NCI-H2107 treated with DMSO at 0.1 percent for 48 hours (cell line): ENCODE results near the gene GJC1.
"Not testable (repeated sequence)": the region's sequence is repeated elsewhere in the genome, so short reads cannot be mapped to it uniquely, and the experiment has no call there.

Experiments used
- DNase-seq: peaks from one replicate; lab custom pipeline; 2025; ENCODE audit not compliant: unreplicated experiment; lab: John Stamatoyannopoulos, UW

GJC1 gene

DNA sequence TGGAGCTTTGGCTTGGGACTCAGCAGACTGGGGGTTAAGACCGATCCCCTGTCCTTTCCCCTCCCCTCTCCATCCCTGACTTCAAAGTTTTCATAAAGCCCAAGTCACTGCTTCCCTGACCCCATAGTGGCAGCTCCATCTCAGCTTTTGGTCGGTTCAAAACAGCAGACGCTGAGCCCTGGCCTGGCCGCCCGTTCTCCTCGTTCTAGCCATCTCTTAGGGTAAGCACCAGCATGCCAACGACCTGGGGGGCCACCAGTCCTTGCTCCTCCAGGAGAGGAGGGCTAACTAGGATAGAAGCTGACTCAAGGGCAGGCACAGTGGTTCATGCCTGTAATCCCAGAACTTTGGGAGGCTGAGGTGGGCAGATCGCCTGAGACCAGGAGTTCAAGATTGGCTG is 16.1 kb upstream of the GJC1 start:
- DNase-seq, result no peak

GRCh38 chr17:44844390-44844830 is 14.3 kb upstream of the GJC1 start:
- no peak for DNase-seq

DNA sequence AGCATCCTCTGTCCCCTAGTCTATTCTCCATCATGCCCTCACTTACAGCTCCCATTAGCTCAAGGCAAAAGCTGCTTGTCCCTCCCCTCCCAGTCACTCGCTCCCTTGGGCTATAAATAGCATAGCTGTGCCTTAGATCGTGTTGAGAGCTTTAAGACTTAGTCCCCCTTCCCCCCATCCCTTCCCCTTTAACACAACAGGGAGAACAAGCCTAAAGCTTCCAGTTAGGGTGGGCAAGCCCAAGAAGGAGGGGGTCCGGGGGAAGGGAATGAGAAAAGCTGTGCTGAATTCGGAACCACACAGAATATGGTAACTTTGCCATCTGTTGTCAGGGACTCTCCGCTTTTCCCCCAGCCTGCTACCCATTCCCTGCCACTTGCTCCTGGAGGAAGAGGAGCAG is 12.7 kb upstream of the GJC1 start:
- no peak for DNase-seq

GRCh38 chr17:44840936-44841335 is 10.8 kb upstream of the GJC1 start:
- no peak for DNase-seq

GRCh38 chr17:44840274-44840673 is 10.2 kb upstream of the GJC1 start:
- no peak for DNase-seq

- DNase-seq, result no peak
Measured at GRCh38 chr17:44837196-44837595, 7.1 kb upstream of the GJC1 start.

DNA sequence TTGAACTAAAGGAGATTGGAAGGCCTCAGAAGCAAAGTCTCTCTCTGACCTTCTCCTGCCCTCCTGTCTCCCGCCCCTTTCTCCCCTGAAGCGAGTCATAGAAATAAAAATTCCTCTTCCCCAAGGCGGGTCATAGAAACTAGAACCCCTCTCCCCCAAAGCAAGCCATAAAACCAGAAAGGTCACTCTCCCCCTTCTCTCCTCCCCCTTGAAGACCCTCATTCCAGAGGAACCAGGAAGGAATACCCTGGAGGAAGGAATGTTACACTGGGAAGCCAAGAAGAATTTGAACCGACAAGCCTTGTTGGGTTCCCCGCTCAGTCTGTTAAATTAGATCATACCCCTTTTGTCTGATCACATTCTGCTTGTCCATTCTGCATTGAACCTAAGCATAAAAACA is 2.7 kb upstream of the GJC1 start:
- DNase-seq, result no peak

DNA sequence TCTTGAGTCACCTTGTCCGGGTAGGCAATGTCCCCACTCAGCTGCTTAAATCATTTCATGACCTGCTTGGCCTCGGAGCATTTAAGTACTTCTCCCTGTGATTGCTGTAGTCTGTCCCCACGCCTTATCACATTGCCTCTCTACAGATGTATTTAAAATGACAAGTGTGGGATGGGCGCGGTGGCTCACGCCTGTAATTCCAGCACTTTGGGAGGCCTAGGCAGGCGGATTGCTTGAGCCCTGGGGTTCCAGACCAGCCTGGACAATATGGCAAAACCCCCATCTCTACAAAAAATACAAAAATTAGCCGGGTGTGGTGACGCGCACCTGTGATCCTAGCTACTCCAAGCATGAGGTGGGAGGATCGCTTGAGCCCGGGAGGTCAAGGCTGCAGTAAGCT is 1.3 kb upstream of the GJC1 start:
- no peak for DNase-seq

- DNase-seq, result no peak
Measured at GRCh38 chr17:44830359-44831288, 537 bp upstream of the GJC1 start.

DNA sequence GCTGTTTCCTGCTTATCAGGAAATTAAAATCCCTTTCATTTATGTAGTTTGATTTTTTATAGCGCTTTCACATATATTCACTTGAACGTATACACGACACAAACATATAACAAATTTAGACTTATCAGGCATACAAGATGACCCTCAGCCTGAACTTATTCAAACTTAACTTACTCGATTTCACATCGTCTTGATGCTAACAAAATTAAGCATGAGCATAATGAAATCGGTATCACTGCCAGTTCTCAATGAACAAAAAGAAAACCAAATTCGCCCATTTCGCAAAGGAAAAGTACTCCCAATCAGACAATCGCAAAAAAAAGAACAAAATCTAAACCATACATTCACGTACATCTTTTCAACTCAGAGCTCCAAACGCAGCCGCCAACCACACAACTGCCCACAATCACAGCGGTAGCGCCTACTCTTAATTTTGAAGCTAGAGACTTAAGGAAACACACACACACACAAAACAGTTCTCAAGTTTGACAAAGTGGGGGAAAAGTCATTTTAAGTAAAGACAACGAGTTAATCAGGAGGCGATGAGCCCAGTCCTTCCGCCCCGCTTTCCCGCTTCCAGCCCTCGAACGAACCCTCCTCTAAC is 1.1 kb downstream of the GJC1 start:
- no peak for DNase-seq

DNA sequence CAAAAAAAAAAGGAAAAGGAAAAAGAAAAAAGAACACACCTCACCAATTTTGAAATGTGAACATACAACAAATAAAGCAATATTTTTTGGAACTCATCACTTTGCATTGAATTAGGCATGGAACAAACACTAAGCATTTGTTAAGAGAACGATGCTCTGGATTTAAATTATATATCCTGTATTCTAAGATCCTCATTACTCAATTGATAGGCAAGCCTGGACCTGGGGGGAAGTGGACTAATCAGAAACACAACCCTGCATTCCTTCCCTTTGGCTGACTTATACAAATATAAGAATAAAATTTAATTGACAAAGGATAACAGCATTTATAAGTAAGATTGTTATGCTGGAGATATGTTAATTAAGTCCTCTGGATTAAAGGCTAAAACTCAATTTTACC is 2.2 kb downstream of the GJC1 start:
- DNase-seq, result no peak

DNA sequence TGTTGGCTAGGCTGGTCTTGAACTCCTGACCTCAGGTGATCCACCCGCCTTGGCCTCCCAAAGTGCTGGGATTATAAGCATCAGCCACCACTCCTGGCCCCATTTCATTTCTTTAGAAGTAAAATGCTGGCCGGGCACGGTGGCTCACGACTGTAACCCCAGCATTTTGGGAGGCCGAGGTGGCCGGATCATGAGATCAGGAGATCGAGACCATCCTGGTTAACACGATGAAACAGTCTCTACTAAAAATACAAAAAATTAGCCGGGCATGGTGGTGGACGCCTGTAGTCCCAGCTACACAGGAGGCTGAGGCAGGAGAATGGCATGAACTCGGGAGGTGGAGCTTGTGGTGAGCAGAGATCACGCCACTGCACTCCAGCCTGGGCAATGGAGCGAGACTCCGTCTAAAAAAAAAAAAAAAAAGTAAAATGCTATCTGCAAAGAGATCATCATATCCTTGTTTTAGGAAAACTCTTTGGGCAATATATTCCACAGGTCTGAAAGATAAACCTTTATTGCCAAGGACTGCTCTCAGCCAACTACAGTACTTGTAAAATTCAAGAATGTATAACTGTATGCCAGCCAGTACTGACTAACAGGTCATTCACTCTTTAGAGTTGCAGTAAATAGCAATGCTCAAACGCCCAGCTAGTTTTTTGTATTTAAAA is 3.8 kb downstream of the GJC1 start:
- DNase-seq, result no peak

GRCh38 chr17:44825236-44825635 is 4.9 kb downstream of the GJC1 start:
- DNase-seq, result not testable (repeated sequence)

GRCh38 chr17:44820631-44821212 is 9.4 kb downstream of the GJC1 start:
- DNase-seq, result peak; percentile 87

DNA sequence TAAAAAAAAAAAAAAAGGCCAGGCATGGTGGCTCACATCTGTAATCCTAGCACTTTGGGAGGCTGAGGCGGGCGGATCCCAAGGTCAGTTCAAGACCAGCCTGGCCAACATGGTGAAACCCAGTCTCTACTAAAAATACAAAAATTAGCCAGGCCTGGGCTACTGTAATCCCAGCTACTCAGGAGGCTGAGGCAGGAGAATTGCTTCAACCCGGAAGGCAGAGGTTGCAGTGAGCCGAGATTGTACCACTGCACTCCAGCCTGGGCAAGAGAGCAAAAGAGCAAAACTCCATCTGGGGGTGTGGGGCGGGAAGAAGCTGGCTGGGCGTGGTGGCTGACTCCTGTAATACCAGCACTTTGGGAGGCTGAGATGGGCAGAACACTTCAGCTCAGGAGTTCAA is 11.6 kb downstream of the GJC1 start:
- not testable (repeated sequence) for DNase-seq

GRCh38 chr17:44812263-44812662 is 17.8 kb downstream of the GJC1 start:
- DNase-seq, result no peak

DNA sequence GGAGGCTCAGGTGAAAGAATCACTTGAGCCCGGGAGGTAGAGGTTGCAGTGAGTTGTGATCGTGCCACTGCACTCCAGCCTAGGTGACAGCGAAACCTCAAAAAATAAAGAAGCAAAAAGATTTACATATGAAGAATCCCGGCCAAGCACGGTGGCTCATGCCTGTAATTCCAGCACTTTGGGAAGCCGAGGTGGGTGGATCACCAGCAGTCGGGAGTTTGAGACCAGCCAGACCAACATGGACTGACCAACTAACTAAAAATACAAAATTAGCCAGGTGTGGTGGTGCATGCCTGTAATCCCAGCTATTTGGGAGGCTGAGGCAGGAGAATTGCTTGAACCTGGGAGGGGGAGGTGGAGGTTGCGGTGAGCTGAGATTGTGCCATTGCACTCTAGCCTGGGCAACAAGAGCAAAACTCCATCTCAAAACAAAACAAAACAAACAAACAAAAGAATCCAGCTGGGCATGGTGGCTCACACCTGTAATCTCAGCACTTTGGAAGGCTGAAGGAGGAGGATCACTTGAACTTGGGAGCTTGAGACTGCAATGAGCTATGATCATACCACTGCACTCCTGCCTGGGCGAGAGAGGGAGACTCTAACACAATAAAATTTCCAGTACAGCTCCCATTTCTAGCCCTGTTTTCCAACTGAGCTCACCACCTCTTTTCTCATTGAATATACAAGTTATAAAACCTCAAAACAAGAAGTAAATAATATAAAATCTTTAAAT is 21.3 kb downstream of the GJC1 start:
- DNase-seq, result not testable (repeated sequence)

DNA sequence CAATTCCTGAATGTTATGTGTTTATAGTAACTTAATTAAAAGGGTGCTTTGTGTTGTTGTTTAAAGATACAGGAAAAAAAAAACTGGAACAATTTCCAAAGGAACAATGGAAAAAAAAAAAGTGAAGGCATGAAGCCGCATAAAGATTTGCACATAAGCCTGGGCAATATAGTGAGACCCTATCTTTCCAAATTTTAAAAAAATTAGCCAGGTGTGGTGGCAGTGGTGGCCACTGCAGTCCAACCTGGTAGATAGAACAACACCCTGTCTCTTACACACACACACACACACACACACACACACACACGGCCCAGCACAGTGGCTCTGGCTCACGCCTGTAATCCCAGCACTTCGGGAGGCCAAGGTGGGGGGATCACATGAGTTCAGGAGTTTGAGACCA is 21.9 kb downstream of the GJC1 start:
- DNase-seq, result no peak

- no peak for DNase-seq
Measured at GRCh38 chr17:44807817-44808155, 22.3 kb downstream of the GJC1 start.

DNA sequence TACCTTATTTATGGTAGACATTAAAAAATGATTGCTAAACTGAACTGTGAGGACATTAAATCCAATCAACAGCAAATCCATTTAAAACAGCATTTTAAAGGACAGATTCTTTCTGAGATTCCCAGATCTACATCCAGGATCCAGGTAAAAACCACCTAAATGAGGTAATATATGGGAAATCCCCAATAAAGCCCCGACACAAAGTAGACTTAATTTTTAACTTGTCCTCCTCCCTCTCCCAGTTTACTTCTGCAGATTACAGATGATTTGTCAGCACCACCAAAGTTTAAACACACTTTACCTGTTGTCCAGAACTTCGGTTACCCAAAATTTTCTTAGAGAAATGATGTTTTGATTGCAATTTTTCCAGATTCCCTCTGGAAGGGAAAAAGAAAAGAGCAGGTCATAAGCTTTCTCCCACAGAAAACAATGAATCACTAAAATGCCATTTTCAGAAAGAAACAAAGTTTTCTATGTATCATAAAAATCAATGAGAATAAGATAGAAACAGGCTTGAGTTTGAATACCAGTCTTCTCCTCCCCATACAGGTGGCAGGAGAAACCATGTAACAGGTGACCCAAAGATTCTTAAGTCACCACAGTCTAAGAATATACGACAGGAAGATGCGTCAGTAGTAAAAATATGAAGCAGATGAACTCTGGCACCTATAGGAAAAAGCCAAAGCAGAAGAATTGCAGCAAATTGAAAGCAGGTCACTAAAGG is 22.8 kb downstream of the GJC1 start:
- no peak for DNase-seq
